Measurements from ENCODE around the gene CNPY4.
"Not testable (repeated sequence)": the region's sequence is repeated elsewhere in the genome, so short reads cannot be mapped to it uniquely, and the experiment has no call there.

Gene CNPY4

GRCh38 chr7:100122067-100122466 lies 2.6 kb downstream of the CNPY4 start:
- DNase-seq: peak; percentile 98

- DNase-seq: no peak
Observed at GRCh38 chr7:100122568-100122967, 3.1 kb downstream of the CNPY4 start.

GRCh38 chr7:100124301-100125230 lies 5.1 kb downstream of the CNPY4 start:
- no peak for DNase-seq

GRCh38 chr7:100126239-100126930 lies 7.0 kb downstream of the CNPY4 start:
- DNase-seq: no peak

GRCh38 chr7:100126931-100127865 lies 7.8 kb downstream of the CNPY4 start, which contains the start of gene MBLAC1:
Gene MBLAC1 (plus strand): TSS chr7:100126967. CDS start chr7:100127396, 429 bp downstream.
- DNase-seq: peak; percentile 78

- DNase-seq: no peak
Observed at GRCh38 chr7:100127866-100128636, 8.6 kb downstream of the CNPY4 start.

GRCh38 chr7:100128637-100128963 lies 9.2 kb downstream of the CNPY4 start:
- no peak for DNase-seq

- not testable (repeated sequence) for DNase-seq
Observed at GRCh38 chr7:100130220-100130607, 10.8 kb downstream of the CNPY4 start.

- DNase-seq: peak; percentile 56
Observed at GRCh38 chr7:100130608-100131453, 11.4 kb downstream of the CNPY4 start.

- DNase-seq: no peak
Observed at GRCh38 chr7:100132126-100132525, 12.7 kb downstream of the CNPY4 start.

- DNase-seq: peak; percentile 27
Observed at GRCh38 chr7:100132697-100133151, 13.3 kb downstream of the CNPY4 start.

- peak; percentile 72 for DNase-seq
Observed at GRCh38 chr7:100137851-100138760, 18.7 kb downstream of the CNPY4 start.

- no peak for DNase-seq
Observed at GRCh38 chr7:100141555-100141949, 22.1 kb downstream of the CNPY4 start.

- no peak for DNase-seq
Observed at GRCh38 chr7:100142461-100142860, 23.0 kb downstream of the CNPY4 start.

GRCh38 chr7:100146350-100146749 lies 26.9 kb downstream of the CNPY4 start:
- DNase-seq: not testable (repeated sequence)

GRCh38 chr7:100147278-100147677 lies 27.8 kb downstream of the CNPY4 start:
- DNase-seq: no peak

GRCh38 chr7:100148225-100148558 lies 28.8 kb downstream of the CNPY4 start:
- no peak for DNase-seq

- DNase-seq: peak; percentile 99
Observed at GRCh38 chr7:100148559-100149328, 29.3 kb downstream of the CNPY4 start, which contains the start of gene LAMTOR4. Gene LAMTOR4 (plus strand): TSS chr7:100148918. CDS start chr7:100148973, 55 bp downstream.

GRCh38 chr7:100152404-100152803 lies 33.0 kb downstream of the CNPY4 start:
- DNase-seq: no peak
